ENCODE data around the gene AQP1. TPM values are rescaled to one million over a fixed set of nuclear protein-coding genes. Genes with fewer than 3 reads are reported as not detected.

AQP1 gene
- 0.32 to 0.58 TPM (median 0.37 TPM) in 5 replicates for total RNA-seq (2022; extraction: Qiagen RNA extraction; ENCODE audit: low read depth)

GRCh38 chr7:30911561-30911969 is at the start of gene AQP1:
Gene AQP1 (plus strand): TSS chr7:30911853. CDS start chr7:30911910, 57 bp downstream.

GRCh38 chr7:30963842-30964241 is 52.2 kb downstream of the AQP1 start, which contains the start of gene GHRHR:
Gene GHRHR (plus strand): TSS chr7:30963953. CDS start chr7:30964069, 116 bp downstream.

Other genes with a start within 250 kb of the AQP1 start
- 0.05 TPM in 1 of 5 replicates, not detected in the others for gene CRHR2, start 229.4 kb upstream of the AQP1 start, total RNA-seq (2022; extraction: Qiagen RNA extraction; ENCODE audit: low read depth)
- gene INMT, start 159.7 kb upstream of the AQP1 start, total RNA-seq (2022; extraction: Qiagen RNA extraction; ENCODE audit: low read depth), result not detected in 5 replicates
- gene MINDY4, start 140.4 kb upstream of the AQP1 start, total RNA-seq (2022; extraction: Qiagen RNA extraction; ENCODE audit: low read depth), result 2.8 to 3.3 TPM (median 3.0 TPM) in 5 replicates
- gene GHRHR, start 52.1 kb downstream of the AQP1 start, total RNA-seq (2022; extraction: Qiagen RNA extraction; ENCODE audit: low read depth), result 0.29 TPM in 1 of 5 replicates, not detected in the others
- gene ADCYAP1R1, start 140.5 kb downstream of the AQP1 start, total RNA-seq (2022; extraction: Qiagen RNA extraction; ENCODE audit: low read depth), result 0.05 to 0.12 TPM (median 0.08 TPM) in 3 of 5 replicates, not detected in the others

Measured in A549 treated with RU486 at 1 μM for 4 hours (cell line).